Skin of body (tissue), 3 donors: ENCODE results near the gene NELFA. TPM values are rescaled to one million over a fixed set of nuclear protein-coding genes. Genes with fewer than 3 reads are reported as not detected.

Source experiments
- DNase-seq: peaks from one replicate; lab custom pipeline; 2025; lab: John Stamatoyannopoulos, UW
- small RNA-seq: library from RNA; depleted of rRNA; stranded (forward); fragments of <200 nt; gene quantifications from one replicate; pipeline ENCODE3, GENCODE V24; 2014; ENCODE audit warnings: low replicate concordance
- total RNA-seq: library from RNA; depleted of rRNA; stranded (reverse); fragments of >200 nt; gene quantifications from one replicate; pipeline ENCODE4 v1.2.3, GENCODE V29; 2014

NELFA gene
- total RNA-seq, 1 donor from 2014 or later, result 19.4 TPM

DNA sequence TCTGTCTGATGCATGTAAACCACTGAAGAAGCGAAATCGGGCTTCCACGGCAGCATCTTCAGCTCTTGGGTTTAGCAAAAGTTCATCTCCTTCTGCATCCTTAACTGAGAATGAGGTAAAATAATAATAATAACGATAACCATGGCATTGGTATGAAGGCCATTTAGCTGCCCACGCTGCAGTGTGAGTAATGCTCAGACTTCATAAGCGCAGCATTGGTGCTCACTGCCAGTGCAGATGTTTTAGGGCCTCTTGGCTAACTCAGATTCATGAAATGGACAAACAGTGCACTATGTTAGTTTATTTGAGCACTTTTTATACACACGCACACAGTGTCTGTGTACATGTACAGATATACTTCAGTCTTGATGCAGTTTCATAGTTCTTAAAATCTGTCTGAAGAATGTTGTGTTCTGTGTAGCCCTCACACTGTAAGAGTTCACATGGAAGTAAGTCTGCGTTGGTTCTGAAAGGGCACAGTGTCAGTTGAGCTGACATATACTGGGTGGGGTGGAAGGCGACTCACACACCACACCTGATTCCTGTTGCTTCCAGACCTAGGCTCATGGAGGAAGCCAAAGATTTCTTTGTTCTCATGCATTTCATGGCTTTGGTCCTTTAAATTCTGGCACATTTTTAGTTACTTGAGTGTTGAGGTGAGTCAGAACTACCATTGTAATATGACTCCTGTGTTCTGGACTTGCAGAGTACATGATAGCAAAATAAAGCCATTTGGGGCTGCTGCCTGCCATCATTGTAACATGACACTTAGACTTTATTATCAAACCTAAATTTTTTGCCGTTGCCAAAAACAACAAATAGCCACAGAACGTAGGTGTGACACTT lies 68.9 kb downstream of the NELFA start:
- DNase-seq, result no peak

DNA sequence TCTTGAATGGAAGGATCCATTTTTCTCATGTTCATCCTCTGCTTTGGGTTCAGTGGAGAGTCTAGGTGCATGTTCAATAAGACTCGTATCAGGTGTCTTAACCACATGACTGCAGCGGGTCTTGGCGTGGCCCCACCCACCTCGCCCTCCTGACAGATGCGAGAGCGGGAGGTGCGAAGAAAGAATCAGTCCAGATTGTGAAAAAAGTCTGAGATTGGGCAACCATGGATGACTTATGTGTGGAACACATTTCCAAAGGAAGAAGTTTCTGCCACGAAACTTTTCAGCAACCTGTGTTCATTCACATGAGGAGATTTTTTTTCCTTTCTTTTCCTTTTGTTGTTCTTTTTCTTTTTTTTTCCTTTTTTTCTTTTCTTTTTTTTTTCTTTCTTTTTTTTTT lies 70.7 kb downstream of the NELFA start:
- DNase-seq, result no peak

DNA sequence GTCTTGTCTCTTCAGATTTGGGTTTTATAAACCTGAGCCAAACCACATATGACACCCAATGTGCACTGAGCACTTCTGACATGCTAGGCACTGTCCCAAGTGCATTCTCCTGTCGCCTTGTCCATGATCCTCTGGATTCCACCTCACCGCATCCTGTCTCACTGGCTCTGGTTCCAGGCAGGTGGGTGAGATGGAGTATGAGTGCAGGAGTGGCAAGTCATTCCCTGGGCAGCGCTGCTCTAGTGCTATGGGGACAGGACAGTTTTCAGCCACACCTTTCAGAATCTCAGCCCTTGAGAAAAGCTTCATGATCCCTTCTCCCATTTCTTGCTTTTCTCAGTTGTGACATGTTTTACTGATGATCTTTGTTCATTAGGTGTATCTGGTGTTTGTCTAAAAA lies 71.2 kb downstream of the NELFA start:
- DNase-seq, result no peak

DNA sequence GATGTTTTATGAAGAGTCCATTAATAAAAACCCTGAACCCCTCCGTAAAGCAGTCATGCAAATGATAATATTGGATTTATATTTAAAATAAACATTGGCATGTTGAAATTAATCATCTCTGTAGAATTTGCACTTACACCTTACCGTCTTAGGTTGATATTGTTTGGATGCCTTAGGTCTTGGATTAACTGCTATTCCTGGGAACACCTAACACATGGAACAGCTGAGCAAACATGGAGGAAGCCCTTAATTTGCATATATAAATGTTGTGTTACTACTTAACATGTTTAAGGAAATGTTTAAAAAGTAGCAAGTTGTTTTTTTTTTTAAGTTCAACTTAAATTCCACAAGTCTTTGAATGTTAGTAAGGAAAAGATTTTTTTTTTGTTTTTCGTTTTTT lies 75.1 kb downstream of the NELFA start:
- DNase-seq, result no peak

DNA sequence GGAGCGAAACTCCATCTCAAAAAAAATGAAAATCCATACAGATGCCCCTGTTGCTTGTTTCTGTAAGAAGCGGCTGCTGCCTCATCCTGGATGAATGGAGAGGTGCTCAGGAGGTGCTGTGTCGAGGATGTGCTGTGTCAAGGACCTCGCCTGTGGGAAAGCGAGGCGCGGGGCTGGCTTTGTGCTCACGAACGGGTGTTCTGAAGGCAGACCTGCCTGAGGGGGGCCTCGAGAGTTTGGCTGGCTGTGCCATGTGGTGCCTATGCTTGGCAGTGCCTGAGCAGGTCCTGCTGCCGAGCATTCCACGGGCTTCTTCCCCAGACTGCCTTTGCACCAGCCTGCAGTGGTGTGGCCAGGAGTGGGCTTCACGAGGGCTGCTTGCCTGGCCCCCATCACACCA lies 76.0 kb downstream of the NELFA start:
- no peak for DNase-seq

Small RNA genes within 50 kb of the gene (small RNA-seq; reads per million reads assigned to genes)
- gene SCARNA22, result 95.8 reads per million, percentile 96 among the genes with 10 or more reads in this experiment

Other genes starting within 250 kb of the NELFA start
- gene FGFR3, start 215.7 kb downstream of the NELFA start, total RNA-seq, result 30.4 TPM
- 44.5 TPM for gene LETM1, start 152.8 kb downstream of the NELFA start, total RNA-seq
- gene NSD2, start 137.6 kb downstream of the NELFA start, total RNA-seq, result 41.8 TPM
- gene NAT8L, start 50.4 kb upstream of the NELFA start, total RNA-seq, result 1.2 TPM
- 14.5 TPM for gene HAUS3, start 233.1 kb upstream of the NELFA start, total RNA-seq
- gene POLN, start 233.1 kb upstream of the NELFA start, total RNA-seq, result 4.2 TPM